ENCODE data around the gene CHKA. TPM values are rescaled to one million over a fixed set of nuclear protein-coding genes. Genes with fewer than 3 reads are reported as not detected.

The CHKA gene
- polyA plus RNA-seq, 1 donor (not counting 4 experiments of a cell fraction or from before 2014, with no cell fraction given) = 7.1 TPM

DNA sequence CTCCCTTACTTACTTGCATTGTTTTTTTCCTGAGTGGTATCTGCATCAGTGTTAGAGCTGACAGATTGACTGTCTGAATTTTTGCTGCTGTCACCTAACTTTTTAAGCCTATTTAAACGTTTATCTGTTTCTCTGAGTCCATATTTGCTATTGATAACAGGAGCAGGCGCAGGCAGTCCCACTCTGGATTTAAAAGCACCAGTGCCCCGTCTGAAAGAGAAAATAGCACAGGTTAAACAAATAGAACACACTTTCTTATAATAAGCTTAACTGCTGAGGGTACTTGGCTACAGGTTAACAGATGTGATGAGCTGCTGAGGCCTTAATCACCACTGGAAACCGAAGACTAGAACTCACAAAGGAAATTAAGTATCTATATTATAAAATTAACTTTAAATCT lies 45.8 kb upstream of the CHKA start:
- Histone ChIP-seq H3K79me2 (ENCODE audit: control insufficient read depth, insufficient read depth, low read length) (no peaks in the 10 kb centered on the region), H3K9ac (ENCODE audit: control insufficient read depth, extremely low read depth, insufficient read depth, low read length) (no peak overlapping the region), H3K27me3 (ENCODE audit: control insufficient read depth, extremely low read depth, insufficient read depth, low read length) (no peaks in the 10 kb centered on the region), H3K4me1 (ENCODE audit: control insufficient read depth, extremely low read depth, insufficient read depth, low read length) (peaks cover 12% of the 10 kb centered on the region), H3K4me2 (ENCODE audit: control insufficient read depth, extremely low read depth, insufficient read depth, low read depth, low read length) (no peak overlapping the region), H3K9me3 (ENCODE audit: control insufficient read depth, low read depth, low read length) (no peaks in the 10 kb centered on the region), H2AFZ (ENCODE audit: control insufficient read depth, low read length) (no peak overlapping the region), H3K36me3 (ENCODE audit: control insufficient read depth in 2 of 2, extremely low read depth in 1 of 2, insufficient read depth in 2 of 2, low read length in 2 of 2) (peaks cover 18 to 22% of the 10 kb centered on the region in 2 experiments), H3K27ac (ENCODE audit: control insufficient read depth, insufficient read depth, low read length) (no peak overlapping the region), H4K20me1 (ENCODE audit: control insufficient read depth, extremely low read depth, insufficient read depth, low read length) (no peaks in the 10 kb centered on the region), H3K9me1 (ENCODE audit: control insufficient read depth, extremely low read depth, insufficient read depth, low read length) (no peaks in the 10 kb centered on the region), H3K4me3 (ENCODE audit: control insufficient read depth in 2 of 3, extremely low read depth in 1 of 3, insufficient read depth in 2 of 3, low read depth in 1 of 3, low read length in 3 of 3) (no peak overlapping the region)
- no peak for FAIRE-seq
- dilution Hi-C loops (cut with MboI; ENCODE audit: extremely low pct_ligation_motif_present, low sequenced_read_pairs) = no loop called here
- no peak for TF ChIP-seq EZH2 (IDR thresholded peaks at IDR 0.05; ENCODE audit: low read length)
- TF ChIP-seq, protein P1, sequence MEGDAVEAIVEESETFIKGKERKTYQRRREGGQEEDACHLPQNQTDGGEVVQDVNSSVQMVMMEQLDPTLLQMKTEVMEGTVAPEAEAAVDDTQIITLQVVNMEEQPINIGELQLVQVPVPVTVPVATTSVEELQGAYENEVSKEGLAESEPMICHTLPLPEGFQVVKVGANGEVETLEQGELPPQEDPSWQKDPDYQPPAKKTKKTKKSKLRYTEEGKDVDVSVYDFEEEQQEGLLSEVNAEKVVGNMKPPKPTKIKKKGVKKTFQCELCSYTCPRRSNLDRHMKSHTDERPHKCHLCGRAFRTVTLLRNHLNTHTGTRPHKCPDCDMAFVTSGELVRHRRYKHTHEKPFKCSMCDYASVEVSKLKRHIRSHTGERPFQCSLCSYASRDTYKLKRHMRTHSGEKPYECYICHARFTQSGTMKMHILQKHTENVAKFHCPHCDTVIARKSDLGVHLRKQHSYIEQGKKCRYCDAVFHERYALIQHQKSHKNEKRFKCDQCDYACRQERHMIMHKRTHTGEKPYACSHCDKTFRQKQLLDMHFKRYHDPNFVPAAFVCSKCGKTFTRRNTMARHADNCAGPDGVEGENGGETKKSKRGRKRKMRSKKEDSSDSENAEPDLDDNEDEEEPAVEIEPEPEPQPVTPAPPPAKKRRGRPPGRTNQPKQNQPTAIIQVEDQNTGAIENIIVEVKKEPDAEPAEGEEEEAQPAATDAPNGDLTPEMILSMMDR (optimal IDR thresholded peaks at IDR 0.05 in 1 of 3, IDR thresholded peaks at IDR 0.05 in 1 of 3, conservative IDR thresholded peaks at IDR 0.05 in 1 of 3; ENCODE audit: extremely low read depth in 1 of 3, insufficient read depth in 2 of 3, low read length in 3 of 3) = no peak
- DNase-seq (ENCODE audit: low read depth, low spot score) = no peak

DNA sequence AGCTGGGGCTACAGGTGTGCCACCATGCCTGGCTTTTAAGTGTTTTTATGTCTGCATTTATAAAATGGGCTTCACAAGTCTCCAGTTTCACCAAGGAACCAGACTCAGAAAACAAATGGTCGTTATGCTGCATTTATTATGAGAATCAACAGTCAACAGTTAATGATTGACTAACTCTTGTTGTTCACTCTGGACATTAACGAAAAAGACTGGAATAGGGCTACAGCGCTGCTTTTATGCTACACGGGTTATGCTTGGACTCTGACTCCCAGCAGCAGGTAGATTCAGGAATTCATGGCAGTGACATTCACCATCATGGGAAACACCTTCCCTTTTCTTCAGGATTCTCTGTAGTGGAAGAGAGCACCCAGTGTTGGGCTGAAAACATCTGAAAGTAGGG lies 44.4 kb upstream of the CHKA start:
- no peaks in the 10 kb centered on the region for H3K9me1 ChIP-seq (ENCODE audit: control insufficient read depth, extremely low read depth, insufficient read depth, low read length)
- no peaks in the 10 kb centered on the region for H3K27me3 ChIP-seq (ENCODE audit: control insufficient read depth, extremely low read depth, insufficient read depth, low read length)
- no peak overlapping the region for H3K9ac ChIP-seq (ENCODE audit: control insufficient read depth, extremely low read depth, insufficient read depth, low read length)
- no peaks in the 10 kb centered on the region for H4K20me1 ChIP-seq (ENCODE audit: control insufficient read depth, extremely low read depth, insufficient read depth, low read length)
- no peak overlapping the region for H3K4me3 ChIP-seq (ENCODE audit: control insufficient read depth in 2 of 3, extremely low read depth in 1 of 3, insufficient read depth in 2 of 3, low read depth in 1 of 3, low read length in 3 of 3)
- H3K9me3 ChIP-seq (ENCODE audit: control insufficient read depth, low read depth, low read length) = no peaks in the 10 kb centered on the region
- DNase-seq (ENCODE audit: low read depth, low spot score) = no peak
- no peak overlapping the region for H2AFZ ChIP-seq (ENCODE audit: control insufficient read depth, low read length)
- peaks cover 12% of the 10 kb centered on the region for H3K4me1 ChIP-seq (ENCODE audit: control insufficient read depth, extremely low read depth, insufficient read depth, low read length)
- no peak for FAIRE-seq
- H3K27ac ChIP-seq (ENCODE audit: control insufficient read depth, insufficient read depth, low read length) = no peak overlapping the region
- no peak for TF ChIP-seq EZH2 (IDR thresholded peaks at IDR 0.05; ENCODE audit: low read length)
- H3K79me2 ChIP-seq (ENCODE audit: control insufficient read depth, insufficient read depth, low read length) = no peaks in the 10 kb centered on the region
- no peak overlapping the region for H3K4me2 ChIP-seq (ENCODE audit: control insufficient read depth, extremely low read depth, insufficient read depth, low read depth, low read length)
- peaks cover 20 to 22% of the 10 kb centered on the region in 2 experiments for H3K36me3 ChIP-seq (ENCODE audit: control insufficient read depth in 2 of 2, extremely low read depth in 1 of 2, insufficient read depth in 2 of 2, low read length in 2 of 2)
- dilution Hi-C loops (cut with MboI; ENCODE audit: extremely low pct_ligation_motif_present, low sequenced_read_pairs) = no loop called here

DNA sequence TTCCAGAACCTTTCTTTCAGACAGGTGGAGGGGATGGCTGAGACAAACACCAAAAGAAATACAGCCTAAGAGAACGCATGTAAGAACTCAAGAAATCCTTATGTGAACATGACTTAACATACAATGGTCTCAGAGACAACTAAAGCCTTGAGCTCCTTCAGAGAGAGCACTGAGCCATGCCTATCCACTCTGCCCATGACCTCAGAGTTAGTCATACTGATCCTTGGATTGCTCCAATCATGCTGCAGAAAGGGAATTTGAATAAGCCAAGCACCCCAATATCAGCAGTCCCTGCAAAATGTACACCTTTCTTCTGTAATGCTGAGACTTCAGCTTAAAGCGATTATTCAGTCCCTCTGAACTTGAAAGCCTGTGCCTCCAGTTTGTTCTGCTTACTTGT lies 43.2 kb upstream of the CHKA start:
- peak; percentile 82 for FAIRE-seq

More for the DNA sequence above, 43.2 kb upstream of the CHKA start:
- Histone ChIP-seq H3K27ac (ENCODE audit: control insufficient read depth, insufficient read depth, low read length) (no peak overlapping the region), H3K9me3 (ENCODE audit: control insufficient read depth, low read depth, low read length) (no peaks in the 10 kb centered on the region), H3K36me3 (ENCODE audit: control insufficient read depth in 2 of 2, extremely low read depth in 1 of 2, insufficient read depth in 2 of 2, low read length in 2 of 2) (peaks cover 13 to 19% of the 10 kb centered on the region in 2 experiments), H3K4me2 (ENCODE audit: control insufficient read depth, extremely low read depth, insufficient read depth, low read depth, low read length) (no peak overlapping the region), H3K9me1 (ENCODE audit: control insufficient read depth, extremely low read depth, insufficient read depth, low read length) (no peaks in the 10 kb centered on the region), H3K4me1 (ENCODE audit: control insufficient read depth, extremely low read depth, insufficient read depth, low read length) (peaks cover 12% of the 10 kb centered on the region), H4K20me1 (ENCODE audit: control insufficient read depth, extremely low read depth, insufficient read depth, low read length) (no peaks in the 10 kb centered on the region), H3K4me3 (ENCODE audit: control insufficient read depth in 2 of 3, extremely low read depth in 1 of 3, insufficient read depth in 2 of 3, low read depth in 1 of 3, low read length in 3 of 3) (no peak overlapping the region), H3K27me3 (ENCODE audit: control insufficient read depth, extremely low read depth, insufficient read depth, low read length) (no peaks in the 10 kb centered on the region), H3K79me2 (ENCODE audit: control insufficient read depth, insufficient read depth, low read length) (no peaks in the 10 kb centered on the region), H3K9ac (ENCODE audit: control insufficient read depth, extremely low read depth, insufficient read depth, low read length) (no peak overlapping the region), H2AFZ (ENCODE audit: control insufficient read depth, low read length) (no peak overlapping the region)
- no peak for DNase-seq (ENCODE audit: low read depth, low spot score)
- TF ChIP-seq, protein P1 (optimal IDR thresholded peaks at IDR 0.05 in 1 of 3, IDR thresholded peaks at IDR 0.05 in 1 of 3, conservative IDR thresholded peaks at IDR 0.05 in 1 of 3; ENCODE audit: extremely low read depth in 1 of 3, insufficient read depth in 2 of 3, low read length in 3 of 3) = no peak
- TF ChIP-seq EZH2 (IDR thresholded peaks at IDR 0.05; ENCODE audit: low read length) = no peak
- dilution Hi-C loops (cut with MboI; ENCODE audit: extremely low pct_ligation_motif_present, low sequenced_read_pairs) = no loop called here
